Trophoblast cell (in vitro differentiated cells and primary cell): ENCODE measurements around the gene NXPH2.

Experiments
- DNase-seq, 2 donors: peaks; one replicate each; pipeline ENCODE4 v3.0.0-alpha.2; 2016
- H2AFZ ChIP-seq: 2 replicates; pipeline ENCODE4 v1.6.1; 2013; ENCODE audit warnings: low read length, moderate library complexity, mild to moderate bottlenecking; ENCODE audit not compliant: insufficient read depth, poor library complexity
- H2AK5ac ChIP-seq: 2 replicates; pipeline ENCODE4 v1.6.1; 2013; ENCODE audit warnings: mild to moderate bottlenecking, low read length
- H2BK120ac ChIP-seq: 2 replicates; pipeline ENCODE4 v1.6.1; 2013; ENCODE audit warnings: low read length, mild to moderate bottlenecking, moderate library complexity; ENCODE audit not compliant: insufficient read depth, poor library complexity
- H2BK12ac ChIP-seq: 2 replicates; pipeline ENCODE4 v1.6.1; 2013; ENCODE audit warnings: mild to moderate bottlenecking, low read length, moderate library complexity
- H2BK5ac ChIP-seq: 2 replicates; pipeline ENCODE4 v1.6.1; 2013; ENCODE audit warnings: low read length, low read depth, moderate library complexity, mild to moderate bottlenecking; ENCODE audit not compliant: poor library complexity
- H3K14ac ChIP-seq: 2 replicates; pipeline ENCODE4 v1.6.1; 2013; ENCODE audit warnings: mild to moderate bottlenecking, low read length
- H3K18ac ChIP-seq: 2 replicates; pipeline ENCODE4 v1.6.1; 2013; ENCODE audit warnings: mild to moderate bottlenecking, low read length
- H3K23ac ChIP-seq: 2 replicates; pipeline ENCODE4 v1.6.1; 2013; ENCODE audit warnings: low read length
- H3K27ac ChIP-seq: 2 replicates; pipeline ENCODE4 v1.5.1; 2013; ENCODE audit warnings: low read depth, mild to moderate bottlenecking, inconsistent platforms, low read length, moderate library complexity
- H3K27me3 ChIP-seq: 2 replicates; pipeline ENCODE4 v1.6.1; 2013; ENCODE audit warnings: inconsistent platforms, mild to moderate bottlenecking, low read length, moderate library complexity; ENCODE audit not compliant: insufficient read depth
- H3K36me3 ChIP-seq, 2 experiments: 1 replicate in 1 of 2; 2 replicates in 1 of 2; pipeline ENCODE4 v1.6.1; 2013; ENCODE audit warnings: low read length in 2 of 2, mild to moderate bottlenecking in 2 of 2, moderate library complexity in 1 of 2; ENCODE audit not compliant: insufficient read depth in 2 of 2, control insufficient read depth in 1 of 2
- H3K4ac ChIP-seq: 2 replicates; pipeline ENCODE4 v1.6.1; 2013; ENCODE audit warnings: low read depth, mild to moderate bottlenecking, low read length, moderate library complexity
- H3K4me1 ChIP-seq, 2 experiments: 1 replicate in 1 of 2; 2 replicates in 1 of 2; pipeline ENCODE4 v1.6.1; 2013; ENCODE audit warnings: low read length in 2 of 2, mild to moderate bottlenecking in 2 of 2, moderate library complexity in 1 of 2; ENCODE audit not compliant: insufficient read depth in 2 of 2, control insufficient read depth in 1 of 2
- H3K4me2 ChIP-seq: 2 replicates; pipeline ENCODE4 v1.6.1; 2013; ENCODE audit warnings: inconsistent platforms, mild to moderate bottlenecking, low read length, moderate library complexity
- H3K4me3 ChIP-seq: 2 replicates; pipeline ENCODE4 v1.5.1; 2013; ENCODE audit warnings: mild to moderate bottlenecking, low read depth, low read length, inconsistent platforms
- H3K79me1 ChIP-seq: one replicate; pipeline ENCODE4 v1.6.1; 2013; ENCODE audit warnings: low read length
- H3K79me2 ChIP-seq: 2 replicates; pipeline ENCODE4 v1.6.1; 2013; ENCODE audit warnings: low read length, mild to moderate bottlenecking; ENCODE audit not compliant: control insufficient read depth, insufficient read depth, poor library complexity
- H3K9ac ChIP-seq: 2 replicates; pipeline ENCODE4 v1.6.1; 2013; ENCODE audit warnings: mild to moderate bottlenecking, low read length
- H3K9me3 ChIP-seq: 2 replicates; pipeline ENCODE4 v1.6.1; 2013; ENCODE audit warnings: low read depth, mild to moderate bottlenecking, control low read depth, inconsistent platforms, low read length; ENCODE audit not compliant: insufficient read depth
- H4K12ac ChIP-seq: 2 replicates; pipeline ENCODE4 v1.6.1; 2013; ENCODE audit warnings: low read depth, mild to moderate bottlenecking, low read length, moderate library complexity
- H4K8ac ChIP-seq: 2 replicates; pipeline ENCODE4 v1.6.1; 2013; ENCODE audit warnings: low read depth, mild to moderate bottlenecking, low read length, moderate library complexity
- H4K91ac ChIP-seq: one replicate; pipeline ENCODE4 v1.6.1; 2013; ENCODE audit warnings: low read depth, mild to moderate bottlenecking, low read length, moderate library complexity
- WGBS: extraction: QIAGEN DNeasy Blood & Tissue Kit; methylation state at CpG from one replicate; pipeline ENCODE4 v1.1.7; 2013; ENCODE audit warnings: missing lambda C conversion rate; ENCODE audit not compliant: insufficient read length, insufficient coverage; ENCODE audit errors: extremely low coverage; 5-methylcytosine and 5-hydroxymethylcytosine counted together

The NXPH2 gene

GRCh38 chr2:138713069-138713496, 67.1 kb downstream of the NXPH2 start:
- Histone ChIP-seq H3K27ac (no peak overlapping the region), H3K9ac (no peak overlapping the region), H3K4ac (no peak overlapping the region), H2AK5ac (no peak overlapping the region), H4K12ac (no peak overlapping the region), H3K79me2 (no peaks in the 10 kb centered on the region), H3K18ac (no peak overlapping the region), H3K14ac (no peak overlapping the region), H3K36me3 (no peaks in the 10 kb centered on the region), H2AFZ (no peak overlapping the region), H3K9me3 (no peaks in the 10 kb centered on the region), H4K91ac (no peak overlapping the region), H3K79me1 (no peaks in the 10 kb centered on the region), H3K4me1 (peaks cover 0 to 4% of the 10 kb centered on the region in 2 experiments), H2BK12ac (no peak overlapping the region), H2BK120ac (no peak overlapping the region), H3K23ac (no peak overlapping the region), H3K27me3 (no peaks in the 10 kb centered on the region), H3K4me3 (no peak overlapping the region), H3K4me2 (no peak overlapping the region), H2BK5ac (no peak overlapping the region), H4K8ac (no peak overlapping the region)
- no peak for DNase-seq
- WGBS: no CpG with 5 or more reads among the region's 5 CpGs

- H2AFZ ChIP-seq: no peak overlapping the region
- no peak overlapping the region for H4K91ac ChIP-seq
- no peak overlapping the region for H3K14ac ChIP-seq
- no peaks in the 10 kb centered on the region for H3K79me1 ChIP-seq
- no peaks in the 10 kb centered on the region for H3K36me3 ChIP-seq
- H2BK12ac ChIP-seq: no peak overlapping the region
- H3K27me3 ChIP-seq: no peaks in the 10 kb centered on the region
- no peak overlapping the region for H2BK120ac ChIP-seq
- no peak overlapping the region for H2AK5ac ChIP-seq
- no peak overlapping the region for H4K12ac ChIP-seq
- peaks cover 0 to 4% of the 10 kb centered on the region in 2 experiments for H3K4me1 ChIP-seq
- H3K18ac ChIP-seq: no peak overlapping the region
- no CpG with 5 or more reads among the region's 4 CpGs for WGBS
- H3K4me3 ChIP-seq: no peak overlapping the region
- H4K8ac ChIP-seq: no peak overlapping the region
- H3K79me2 ChIP-seq: no peaks in the 10 kb centered on the region
- DNase-seq: peak in 1 of 2 donors; percentile 26
- H3K9ac ChIP-seq: no peak overlapping the region
- no peak overlapping the region for H3K4me2 ChIP-seq
- no peak overlapping the region for H3K23ac ChIP-seq
- no peak overlapping the region for H3K27ac ChIP-seq
- no peaks in the 10 kb centered on the region for H3K9me3 ChIP-seq
- H3K4ac ChIP-seq: no peak overlapping the region
- no peak overlapping the region for H2BK5ac ChIP-seq
Measured at GRCh38 chr2:138712212-138712979, 67.8 kb downstream of the NXPH2 start.

GRCh38 chr2:138711812-138712211, 68.4 kb downstream of the NXPH2 start:
- no peak overlapping the region for H4K12ac ChIP-seq
- no peak overlapping the region for H2AK5ac ChIP-seq
- H3K14ac ChIP-seq: no peak overlapping the region
- H3K9me3 ChIP-seq: no peaks in the 10 kb centered on the region
- H3K23ac ChIP-seq: no peak overlapping the region
- H3K4me2 ChIP-seq: no peak overlapping the region
- no peak overlapping the region for H4K8ac ChIP-seq
- H3K27ac ChIP-seq: no peak overlapping the region
- no peaks in the 10 kb centered on the region for H3K79me1 ChIP-seq
- H3K36me3 ChIP-seq: no peaks in the 10 kb centered on the region
- DNase-seq: no peak
- no peak overlapping the region for H3K18ac ChIP-seq
- H2AFZ ChIP-seq: no peak overlapping the region
- no peak overlapping the region for H2BK5ac ChIP-seq
- peaks cover 0 to 4% of the 10 kb centered on the region in 2 experiments for H3K4me1 ChIP-seq
- WGBS: no CpG with 5 or more reads among the region's 3 CpGs
- no peak overlapping the region for H3K9ac ChIP-seq
- no peaks in the 10 kb centered on the region for H3K27me3 ChIP-seq
- H3K4me3 ChIP-seq: no peak overlapping the region
- no peaks in the 10 kb centered on the region for H3K79me2 ChIP-seq
- no peak overlapping the region for H2BK120ac ChIP-seq
- no peak overlapping the region for H3K4ac ChIP-seq
- H2BK12ac ChIP-seq: no peak overlapping the region
- no peak overlapping the region for H4K91ac ChIP-seq

- Histone ChIP-seq H3K4me1 (peaks cover 0 to 4% of the 10 kb centered on the region in 2 experiments), H3K4me3 (no peak overlapping the region), H3K4me2 (no peak overlapping the region), H3K18ac (no peak overlapping the region), H3K4ac (no peak overlapping the region), H4K8ac (no peak overlapping the region), H3K9me3 (no peaks in the 10 kb centered on the region), H4K91ac (no peak overlapping the region), H3K27ac (no peak overlapping the region), H2BK5ac (no peak overlapping the region), H3K14ac (no peak overlapping the region), H4K12ac (no peak overlapping the region), H3K23ac (no peak overlapping the region), H2BK12ac (no peak overlapping the region), H3K36me3 (peaks cover 0 to 2% of the 10 kb centered on the region in 2 experiments), H3K27me3 (no peaks in the 10 kb centered on the region), H3K9ac (no peak overlapping the region), H3K79me1 (no peaks in the 10 kb centered on the region), H3K79me2 (no peaks in the 10 kb centered on the region), H2BK120ac (no peak overlapping the region), H2AFZ (no peak overlapping the region), H2AK5ac (no peak overlapping the region)
- DNase-seq: no peak
- WGBS: no CpG with 5 or more reads among the region's 5 CpGs
Measured at GRCh38 chr2:138708682-138709241, 71.4 kb downstream of the NXPH2 start.
